DND-41 (cell line): ENCODE data around the gene CCDC91.

Experiments used
- EZH2 ChIP-seq: IDR thresholded peaks from 3 replicates; pipeline ENCODE4 v1.6.1; 2012; ENCODE audit warnings: borderline replicate concordance, low read depth, mild to moderate bottlenecking, moderate library complexity, low read length, inconsistent platforms; ENCODE audit not compliant: severe bottlenecking
- TF ChIP-seq, protein P1 (sequence below): IDR thresholded peaks from 2 replicates; pipeline ENCODE4 v1.5.1; 2012; ENCODE audit warnings: borderline replicate concordance, low read length, moderate library complexity, mild to moderate bottlenecking; ENCODE audit not compliant: poor library complexity, severe bottlenecking; ENCODE audit errors: extremely low read depth

DNA sequence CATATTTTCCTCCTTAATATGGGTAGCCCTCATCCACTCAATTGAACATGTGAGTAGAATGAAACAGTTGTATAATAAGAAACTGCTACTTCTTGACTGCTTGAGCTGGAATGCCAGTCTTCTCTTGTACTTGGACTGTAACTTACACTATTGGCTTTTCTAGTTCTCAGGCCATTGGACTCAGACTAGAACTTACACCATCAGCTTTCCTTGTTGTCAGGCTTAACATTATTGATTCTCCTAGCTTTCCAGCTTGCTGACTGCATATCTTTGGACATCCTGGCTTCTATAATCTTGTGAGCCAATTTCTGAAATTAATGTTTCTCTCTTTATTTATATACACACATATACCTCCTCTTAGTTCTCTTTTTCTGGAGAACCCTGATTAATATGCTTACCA is 24.8 kb downstream of the CCDC91 start:
- TF ChIP-seq, protein P1, sequence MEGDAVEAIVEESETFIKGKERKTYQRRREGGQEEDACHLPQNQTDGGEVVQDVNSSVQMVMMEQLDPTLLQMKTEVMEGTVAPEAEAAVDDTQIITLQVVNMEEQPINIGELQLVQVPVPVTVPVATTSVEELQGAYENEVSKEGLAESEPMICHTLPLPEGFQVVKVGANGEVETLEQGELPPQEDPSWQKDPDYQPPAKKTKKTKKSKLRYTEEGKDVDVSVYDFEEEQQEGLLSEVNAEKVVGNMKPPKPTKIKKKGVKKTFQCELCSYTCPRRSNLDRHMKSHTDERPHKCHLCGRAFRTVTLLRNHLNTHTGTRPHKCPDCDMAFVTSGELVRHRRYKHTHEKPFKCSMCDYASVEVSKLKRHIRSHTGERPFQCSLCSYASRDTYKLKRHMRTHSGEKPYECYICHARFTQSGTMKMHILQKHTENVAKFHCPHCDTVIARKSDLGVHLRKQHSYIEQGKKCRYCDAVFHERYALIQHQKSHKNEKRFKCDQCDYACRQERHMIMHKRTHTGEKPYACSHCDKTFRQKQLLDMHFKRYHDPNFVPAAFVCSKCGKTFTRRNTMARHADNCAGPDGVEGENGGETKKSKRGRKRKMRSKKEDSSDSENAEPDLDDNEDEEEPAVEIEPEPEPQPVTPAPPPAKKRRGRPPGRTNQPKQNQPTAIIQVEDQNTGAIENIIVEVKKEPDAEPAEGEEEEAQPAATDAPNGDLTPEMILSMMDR: no peak
- no peak for TF ChIP-seq EZH2
